Measurements from ENCODE around the gene ANHX.

DNA sequence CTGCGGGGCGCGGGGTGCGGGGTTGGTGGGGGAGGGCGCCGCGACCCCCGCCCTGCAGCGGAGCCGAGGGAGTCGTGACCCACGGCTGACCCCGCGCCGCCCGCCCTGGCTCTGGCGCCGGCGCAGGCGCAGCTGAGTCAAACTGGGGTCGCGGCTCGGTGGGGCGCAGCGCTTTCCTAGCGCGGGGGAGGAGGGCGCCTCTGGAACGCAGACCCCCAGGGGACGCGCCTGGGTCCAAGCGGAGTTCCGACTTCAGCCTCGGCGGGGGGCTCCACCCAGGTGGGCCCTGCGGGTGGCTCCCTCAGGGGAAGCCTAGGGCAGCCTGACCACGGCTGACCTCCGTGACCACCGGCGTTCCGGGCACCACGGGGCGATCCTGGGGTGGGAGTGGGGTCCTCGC lies 467 bp upstream of the ANHX start:
- TF ChIP-seq, protein P1, sequence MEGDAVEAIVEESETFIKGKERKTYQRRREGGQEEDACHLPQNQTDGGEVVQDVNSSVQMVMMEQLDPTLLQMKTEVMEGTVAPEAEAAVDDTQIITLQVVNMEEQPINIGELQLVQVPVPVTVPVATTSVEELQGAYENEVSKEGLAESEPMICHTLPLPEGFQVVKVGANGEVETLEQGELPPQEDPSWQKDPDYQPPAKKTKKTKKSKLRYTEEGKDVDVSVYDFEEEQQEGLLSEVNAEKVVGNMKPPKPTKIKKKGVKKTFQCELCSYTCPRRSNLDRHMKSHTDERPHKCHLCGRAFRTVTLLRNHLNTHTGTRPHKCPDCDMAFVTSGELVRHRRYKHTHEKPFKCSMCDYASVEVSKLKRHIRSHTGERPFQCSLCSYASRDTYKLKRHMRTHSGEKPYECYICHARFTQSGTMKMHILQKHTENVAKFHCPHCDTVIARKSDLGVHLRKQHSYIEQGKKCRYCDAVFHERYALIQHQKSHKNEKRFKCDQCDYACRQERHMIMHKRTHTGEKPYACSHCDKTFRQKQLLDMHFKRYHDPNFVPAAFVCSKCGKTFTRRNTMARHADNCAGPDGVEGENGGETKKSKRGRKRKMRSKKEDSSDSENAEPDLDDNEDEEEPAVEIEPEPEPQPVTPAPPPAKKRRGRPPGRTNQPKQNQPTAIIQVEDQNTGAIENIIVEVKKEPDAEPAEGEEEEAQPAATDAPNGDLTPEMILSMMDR (IDR thresholded peaks at IDR 0.05; ENCODE audit: low read depth, low read length) = no peak
- TF ChIP-seq MYC (IDR thresholded peaks at IDR 0.05; ENCODE audit: low read depth, low read length) = no peak
- TF ChIP-seq, protein P2, sequence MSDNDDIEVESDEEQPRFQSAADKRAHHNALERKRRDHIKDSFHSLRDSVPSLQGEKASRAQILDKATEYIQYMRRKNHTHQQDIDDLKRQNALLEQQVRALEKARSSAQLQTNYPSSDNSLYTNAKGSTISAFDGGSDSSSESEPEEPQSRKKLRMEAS (IDR thresholded peaks at IDR 0.05; ENCODE audit: low read depth, low read length) = no peak

Data from NB4 (cell line).